ENCODE measurements around the gene VWF. TPM values are rescaled to one million over a fixed set of nuclear protein-coding genes. Genes with fewer than 3 reads are reported as not detected.

The VWF gene
- total RNA-seq, 1 donor from 2014 or later, result 0.10 TPM

GRCh38 chr12:6074427-6074826 is 50.0 kb downstream of the VWF start:
- Mint-ChIP-seq H3K9me3 (ENCODE audit: low read depth) (no peaks in the 10 kb centered on the region), H3K36me3 (ENCODE audit: insufficient read depth) (no peaks in the 10 kb centered on the region), H3K27ac (no peak overlapping the region), H3K4me1 (ENCODE audit: low read depth) (peaks cover 11% of the 10 kb centered on the region), H3K27me3 (peaks cover 31% of the 10 kb centered on the region), H3K4me3 (ENCODE audit: low read depth) (no peak overlapping the region)
- DNase-seq (ENCODE audit: low spot score, unreplicated experiment), result no peak
- TF ChIP-seq CTCF (IDR thresholded peaks at IDR 0.05; ENCODE audit: unreplicated experiment), result no peak

- no peaks in the 10 kb centered on the region for H3K9me3 Mint-ChIP-seq (ENCODE audit: low read depth)
- H3K36me3 Mint-ChIP-seq (ENCODE audit: insufficient read depth), result no peaks in the 10 kb centered on the region
- TF ChIP-seq CTCF (IDR thresholded peaks at IDR 0.05; ENCODE audit: unreplicated experiment), result no peak
- peaks cover 11% of the 10 kb centered on the region for H3K4me1 Mint-ChIP-seq (ENCODE audit: low read depth)
- DNase-seq (ENCODE audit: low spot score, unreplicated experiment), result no peak
- peaks cover 31% of the 10 kb centered on the region for H3K27me3 Mint-ChIP-seq
- H3K4me3 Mint-ChIP-seq (ENCODE audit: low read depth), result no peak overlapping the region
- H3K27ac Mint-ChIP-seq, result no peak overlapping the region
Measured at GRCh38 chr12:6073426-6073825, 51.0 kb downstream of the VWF start.

- TF ChIP-seq CTCF (IDR thresholded peaks at IDR 0.05; ENCODE audit: unreplicated experiment), result no peak
- Mint-ChIP-seq H3K4me1 (ENCODE audit: low read depth) (peaks cover 16% of the 10 kb centered on the region), H3K27me3 (peaks cover 33% of the 10 kb centered on the region)
Measured at GRCh38 chr12:6072302-6072752, 52.1 kb downstream of the VWF start.

GRCh38 chr12:6071589-6071988 is 52.9 kb downstream of the VWF start:
- Mint-ChIP-seq H3K36me3 (ENCODE audit: insufficient read depth) (no peaks in the 10 kb centered on the region), H3K27me3 (peaks cover 33% of the 10 kb centered on the region), H3K4me3 (ENCODE audit: low read depth) (no peak overlapping the region), H3K4me1 (ENCODE audit: low read depth) (peaks cover 20% of the 10 kb centered on the region), H3K27ac (no peak overlapping the region), H3K9me3 (ENCODE audit: low read depth) (no peaks in the 10 kb centered on the region)
- TF ChIP-seq CTCF (IDR thresholded peaks at IDR 0.05; ENCODE audit: unreplicated experiment), result no peak
- no peak for DNase-seq (ENCODE audit: low spot score, unreplicated experiment)

More at GRCh38 chr12:6072302-6072752, 52.1 kb downstream of the VWF start:
- Mint-ChIP-seq H3K4me3 (ENCODE audit: low read depth) (no peak overlapping the region), H3K36me3 (ENCODE audit: insufficient read depth) (no peaks in the 10 kb centered on the region), H3K9me3 (ENCODE audit: low read depth) (no peaks in the 10 kb centered on the region), H3K27ac (no peak overlapping the region)
- DNase-seq (ENCODE audit: low spot score, unreplicated experiment), result no peak

GRCh38 chr12:6070472-6071257 is 53.8 kb downstream of the VWF start:
- H3K9me3 Mint-ChIP-seq (ENCODE audit: low read depth), result no peaks in the 10 kb centered on the region
- peaks cover 32% of the 10 kb centered on the region for H3K27me3 Mint-ChIP-seq
- H3K27ac Mint-ChIP-seq, result no peak overlapping the region
- H3K4me1 Mint-ChIP-seq (ENCODE audit: low read depth), result peaks cover 20% of the 10 kb centered on the region
- no peak for DNase-seq (ENCODE audit: low spot score, unreplicated experiment)
- TF ChIP-seq CTCF (IDR thresholded peaks at IDR 0.05; ENCODE audit: unreplicated experiment), result no peak
- H3K36me3 Mint-ChIP-seq (ENCODE audit: insufficient read depth), result no peaks in the 10 kb centered on the region
- H3K4me3 Mint-ChIP-seq (ENCODE audit: low read depth), result no peak overlapping the region
